Mononuclear cell (primary cell): Measurements from ENCODE around the gene KDM4B. TPM values are rescaled to one million over a fixed set of nuclear protein-coding genes. Genes with fewer than 3 reads are reported as not detected.

Experiments
- H3K27me3 ChIP-seq: 2 replicates; pipeline ENCODE4 v1.6.0; 2011; ENCODE audit warnings: low read length, control low read depth; ENCODE audit not compliant: insufficient read depth
- H3K4me1 ChIP-seq: 2 replicates; pipeline ENCODE4 v1.5.1; 2011; ENCODE audit warnings: mild to moderate bottlenecking, low read length, control low read depth; ENCODE audit not compliant: insufficient read depth
- H3K4me3 ChIP-seq: 2 replicates; pipeline ENCODE4 v1.5.1; 2011; ENCODE audit warnings: mild to moderate bottlenecking, low read length, moderate library complexity
- H3K9me3 ChIP-seq: 2 replicates; pipeline ENCODE4 v1.5.1; 2011; ENCODE audit warnings: low read depth, mild to moderate bottlenecking, control low read depth, low read length
- total RNA-seq: library from RNA; depleted of rRNA; stranded (reverse); fragments of >200 nt; gene quantifications from one replicate; pipeline ENCODE4 v1.2.3, GENCODE V29; 2012

Gene KDM4B
- total RNA-seq, 1 donor, result 17.9 TPM

GRCh38 chr19:5147074-5147977, 178.4 kb downstream of the KDM4B start:
- Histone ChIP-seq H3K4me3 (no peak overlapping the region), H3K4me1 (peaks cover 6% of the 10 kb centered on the region), H3K9me3 (no peaks in the 10 kb centered on the region), H3K27me3 (no peaks in the 10 kb centered on the region)

DNA sequence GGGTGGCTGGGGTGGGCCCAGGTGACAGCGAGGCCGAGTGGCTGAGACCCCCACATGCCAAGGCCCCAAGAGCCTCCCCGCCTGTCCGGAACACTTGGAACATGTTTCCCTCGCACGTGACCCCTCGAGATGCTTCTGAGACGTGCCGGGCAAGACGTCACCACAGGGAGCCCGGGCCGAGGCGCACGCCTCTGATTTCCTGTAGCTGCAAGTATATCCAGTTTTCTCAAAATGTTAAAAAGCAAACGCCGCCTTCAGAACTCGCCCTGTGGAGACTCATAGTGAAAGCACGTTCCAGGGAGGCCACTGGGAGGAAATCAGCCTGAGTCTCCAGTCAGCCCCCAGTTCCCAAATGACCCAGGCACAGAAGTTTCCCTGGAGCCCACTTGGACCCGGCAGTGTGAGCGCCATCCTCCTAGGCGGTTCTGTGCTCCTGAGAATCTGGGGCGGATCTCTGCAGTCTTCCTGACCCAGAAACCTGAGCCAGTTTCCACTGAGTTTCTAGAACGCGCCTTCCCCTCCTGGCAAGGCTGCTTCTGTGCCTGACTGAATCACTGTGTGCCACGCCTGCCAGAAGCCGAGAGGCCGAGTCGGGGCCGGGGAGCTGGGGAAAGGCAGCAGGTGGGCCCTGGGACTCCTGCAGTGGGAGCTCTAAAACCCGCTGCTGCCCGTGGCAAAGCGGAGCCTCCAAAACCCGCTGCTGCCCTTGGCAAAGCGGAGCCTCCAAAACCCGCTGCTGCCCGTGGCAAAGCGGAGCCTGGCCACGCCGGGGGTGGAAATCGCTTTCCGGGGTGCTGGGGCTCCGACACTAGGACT, 179.3 kb downstream of the KDM4B start:
- no peaks in the 10 kb centered on the region for H3K27me3 ChIP-seq
- H3K4me3 ChIP-seq, result no peak overlapping the region
- H3K4me1 ChIP-seq, result peaks cover 3% of the 10 kb centered on the region
- H3K9me3 ChIP-seq, result no peaks in the 10 kb centered on the region

- Histone ChIP-seq H3K27me3 (no peaks in the 10 kb centered on the region), H3K4me3 (no peak overlapping the region), H3K9me3 (no peaks in the 10 kb centered on the region), H3K4me1 (no peaks in the 10 kb centered on the region)
These were observed 179.9 kb downstream of the KDM4B start for GRCh38 chr19:5148794-5149190.

- H3K27me3 ChIP-seq, result no peaks in the 10 kb centered on the region
- H3K9me3 ChIP-seq, result no peaks in the 10 kb centered on the region
- no peak overlapping the region for H3K4me3 ChIP-seq
- no peaks in the 10 kb centered on the region for H3K4me1 ChIP-seq
These were observed 180.6 kb downstream of the KDM4B start for GRCh38 chr19:5149508-5149907.

DNA sequence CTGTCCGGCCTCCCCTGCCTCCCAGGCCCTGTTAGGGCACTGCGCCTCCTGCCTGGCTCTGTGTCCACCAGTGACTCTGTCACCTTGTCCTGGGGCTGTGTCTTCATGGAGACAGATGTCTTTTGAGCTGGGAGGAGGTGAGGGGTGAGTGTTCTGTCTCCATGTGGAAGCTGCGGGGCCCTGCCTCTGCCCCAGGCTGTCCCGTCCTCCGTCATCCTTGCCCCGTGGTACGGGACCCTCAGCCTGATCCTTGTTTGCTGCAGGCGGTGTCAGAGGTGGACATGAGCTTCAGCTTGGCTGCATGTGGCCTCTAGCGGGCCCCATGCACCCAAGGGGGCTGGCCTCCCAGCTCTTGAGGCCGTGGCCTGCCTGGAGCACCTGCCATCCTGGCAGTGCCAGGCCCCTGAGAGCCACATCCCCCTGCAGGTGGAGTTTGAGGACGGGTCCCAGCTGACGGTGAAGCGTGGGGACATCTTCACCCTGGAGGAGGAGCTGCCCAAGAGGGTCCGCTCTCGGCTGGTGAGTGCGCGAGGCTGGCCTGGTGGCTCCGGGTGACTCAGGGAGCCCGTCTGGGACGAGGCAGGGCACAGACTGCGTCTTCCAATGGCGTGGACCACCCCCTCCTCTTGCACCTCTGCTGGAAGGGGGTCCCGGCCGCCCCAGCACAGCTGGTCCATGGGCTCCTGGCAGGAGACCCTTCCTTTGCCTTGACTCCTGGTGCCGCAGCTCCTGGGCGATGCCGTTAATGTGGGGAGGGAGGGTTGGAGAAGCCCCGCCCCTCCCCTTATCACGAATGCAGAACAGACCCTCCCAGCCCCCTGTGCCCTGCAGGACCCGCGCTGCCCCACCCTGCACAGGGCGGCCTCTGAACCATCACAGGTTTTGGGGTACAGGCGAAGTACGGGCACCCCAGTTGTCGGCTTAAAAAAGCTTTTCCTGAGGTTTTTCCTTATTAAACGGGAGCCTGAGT, 181.3 kb downstream of the KDM4B start:
- Histone ChIP-seq H3K9me3 (no peaks in the 10 kb centered on the region), H3K27me3 (no peaks in the 10 kb centered on the region), H3K4me3 (no peak overlapping the region), H3K4me1 (no peaks in the 10 kb centered on the region)

DNA sequence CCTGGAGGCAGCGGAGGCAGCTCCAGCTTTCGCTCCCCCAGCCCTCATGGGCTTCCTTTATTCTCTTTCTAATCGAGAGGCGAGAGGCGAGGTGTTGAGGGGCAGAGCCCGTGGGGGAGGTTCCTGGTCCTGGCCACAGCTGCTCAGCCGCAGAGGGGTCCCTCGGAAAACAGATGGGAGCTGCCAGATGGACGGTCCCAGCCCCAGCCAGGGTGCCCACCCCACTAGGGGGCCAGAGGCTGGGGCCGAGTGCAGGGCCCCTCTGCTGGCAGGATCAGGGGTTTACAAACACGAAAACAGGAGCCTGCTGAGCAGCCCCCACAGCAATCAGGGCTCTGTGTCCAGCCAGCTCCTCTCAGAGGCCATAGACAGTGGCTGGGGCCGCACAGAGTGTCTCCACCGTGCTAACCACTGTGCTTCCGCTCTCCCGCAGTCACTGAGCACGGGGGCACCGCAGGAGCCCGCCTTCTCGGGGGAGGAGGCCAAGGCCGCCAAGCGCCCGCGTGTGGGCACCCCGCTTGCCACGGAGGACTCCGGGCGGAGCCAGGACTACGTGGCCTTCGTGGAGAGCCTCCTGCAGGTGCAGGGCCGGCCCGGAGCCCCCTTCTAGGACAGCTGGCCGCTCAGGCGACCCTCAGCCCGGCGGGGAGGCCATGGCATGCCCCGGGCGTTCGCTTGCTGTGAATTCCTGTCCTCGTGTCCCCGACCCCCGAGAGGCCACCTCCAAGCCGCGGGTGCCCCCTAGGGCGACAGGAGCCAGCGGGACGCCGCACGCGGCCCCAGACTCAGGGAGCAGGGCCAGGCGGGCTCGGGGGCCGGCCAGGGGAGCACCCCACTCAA, 182.2 kb downstream of the KDM4B start:
- Histone ChIP-seq H3K4me1 (no peaks in the 10 kb centered on the region), H3K9me3 (no peaks in the 10 kb centered on the region)

GRCh38 chr19:5152013-5152763, 183.3 kb downstream of the KDM4B start:
- H3K9me3 ChIP-seq, result no peaks in the 10 kb centered on the region
- H3K4me1 ChIP-seq, result no peaks in the 10 kb centered on the region
- no peak overlapping the region for H3K4me3 ChIP-seq
- no peaks in the 10 kb centered on the region for H3K27me3 ChIP-seq

More for the DNA sequence above, 182.2 kb downstream of the KDM4B start:
- Histone ChIP-seq H3K27me3 (no peaks in the 10 kb centered on the region), H3K4me3 (no peak overlapping the region)

GRCh38 chr19:5152767-5153532, 184.0 kb downstream of the KDM4B start:
- Histone ChIP-seq H3K9me3 (no peaks in the 10 kb centered on the region), H3K4me3 (no peak overlapping the region), H3K27me3 (no peaks in the 10 kb centered on the region), H3K4me1 (no peaks in the 10 kb centered on the region)

DNA sequence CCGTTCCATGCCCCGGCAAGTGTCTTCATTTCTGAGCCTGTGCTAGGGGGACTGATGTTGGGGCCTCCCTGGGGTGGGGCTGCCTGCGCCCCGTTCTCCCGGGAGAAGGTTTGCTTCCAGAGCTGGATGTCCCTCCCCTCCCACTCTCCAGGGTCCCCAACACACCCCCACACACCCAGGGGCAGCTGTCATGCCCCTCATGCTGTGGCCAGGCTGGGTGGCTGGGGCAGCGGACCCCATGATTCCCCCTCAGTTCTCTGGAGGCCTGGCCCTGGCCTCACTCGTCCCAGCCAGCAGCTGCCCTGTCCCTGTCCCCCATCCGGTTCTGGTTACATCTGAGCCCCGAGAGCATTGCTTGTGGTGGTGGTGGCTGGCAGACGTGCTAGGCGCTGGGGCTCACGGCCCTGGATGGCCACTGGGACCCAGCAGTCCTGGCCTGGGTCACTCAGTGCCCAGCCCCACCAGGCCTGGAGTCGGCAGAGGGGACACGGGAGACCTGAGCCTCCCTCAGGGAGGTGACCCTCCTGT, 184.8 kb downstream of the KDM4B start:
- H3K4me1 ChIP-seq, result no peaks in the 10 kb centered on the region
- H3K9me3 ChIP-seq, result no peaks in the 10 kb centered on the region
- H3K27me3 ChIP-seq, result no peaks in the 10 kb centered on the region
- no peak overlapping the region for H3K4me3 ChIP-seq

GRCh38 chr19:5154129-5154798, 185.4 kb downstream of the KDM4B start:
- Histone ChIP-seq H3K9me3 (no peaks in the 10 kb centered on the region), H3K27me3 (no peaks in the 10 kb centered on the region)

DNA sequence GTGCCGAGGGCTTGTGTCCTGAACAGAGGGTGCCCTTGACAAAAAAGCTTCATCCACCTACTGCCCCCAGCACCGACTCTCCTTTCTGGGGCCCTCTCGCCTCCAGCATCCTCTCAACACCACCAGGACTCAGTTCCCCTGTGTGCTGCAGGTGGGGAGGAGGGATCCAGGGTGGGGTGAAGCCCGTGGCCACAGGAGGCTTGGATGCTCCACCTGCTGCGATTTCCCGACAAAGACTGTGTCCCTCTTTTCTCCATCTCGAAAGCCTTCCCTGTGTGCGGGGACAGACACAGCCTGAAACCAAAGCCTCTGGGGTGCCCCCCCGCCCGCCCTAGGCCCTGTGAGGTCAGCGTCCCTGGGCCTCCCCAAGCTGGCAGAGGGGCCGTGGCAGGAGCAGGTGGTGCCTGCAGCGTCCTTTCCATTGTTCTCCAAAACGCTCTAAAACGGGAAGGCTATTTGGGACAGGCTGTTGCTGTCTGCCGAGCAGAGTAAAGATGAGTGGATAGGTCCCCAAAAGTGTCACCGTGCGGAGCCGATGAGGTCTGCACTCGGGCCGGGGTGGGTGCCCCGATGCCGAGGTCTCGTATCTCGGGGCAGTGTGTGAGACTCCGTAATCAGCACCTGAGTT, 186.0 kb downstream of the KDM4B start:
- Histone ChIP-seq H3K4me3 (no peak overlapping the region), H3K4me1 (no peaks in the 10 kb centered on the region), H3K27me3 (no peaks in the 10 kb centered on the region), H3K9me3 (no peaks in the 10 kb centered on the region)

More at GRCh38 chr19:5154129-5154798, 185.4 kb downstream of the KDM4B start:
- Histone ChIP-seq H3K4me1 (no peaks in the 10 kb centered on the region), H3K4me3 (no peak overlapping the region)
